ENCODE data around the gene PNMA8B. TPM values are rescaled to one million over a fixed set of nuclear protein-coding genes. Genes with fewer than 3 reads are reported as not detected.
A peak's percentile ranks its signal among the peaks of the same experiment; 100 is the strongest.

PNMA8B gene
- total RNA-seq, 1 experiment from 2014 or later: 1.5 TPM

GRCh38 chr19:46496304-46496703 is 637 bp upstream of the PNMA8B start:
- H3T11ph ChIP-seq (ENCODE audit: low read length): no peak overlapping the region
- H3K79me1 ChIP-seq (ENCODE audit: insufficient read depth, low read depth, low read length, poor library complexity, severe bottlenecking): no peaks in the 10 kb centered on the region
- peak overlapping the region; percentile 36 for H3K4me2 ChIP-seq (ENCODE audit: insufficient read depth, insufficient read length, low read length)
- H3K9me3 Mint-ChIP-seq: no peaks in the 10 kb centered on the region; a peak in 1 of 5 replicates
- no peak overlapping the region for H3K18ac ChIP-seq (ENCODE audit: insufficient read length, low read depth, low read length)
- no peak overlapping the region for H3K56ac ChIP-seq (ENCODE audit: insufficient read length, low read depth, low read length)
- H3K14ac ChIP-seq (ENCODE audit: insufficient read depth, low read length): no peak overlapping the region
- H3K4me1 ChIP-seq (ENCODE audit: insufficient read depth, low read length): no peaks in the 10 kb centered on the region
- H3K4ac ChIP-seq (ENCODE audit: low read depth, low read length): no peak overlapping the region
- H2AK5ac ChIP-seq (ENCODE audit: insufficient read length, low read length): no peak overlapping the region
- no peak overlapping the region for H2BK12ac ChIP-seq (ENCODE audit: insufficient read length, low read depth, low read length)
- no peak for DNase-seq
- H3K4me1 Mint-ChIP-seq: peaks cover 4 to 26% of the 10 kb centered on the region in 2 experiments; a peak in 3 of 4 replicates
- peaks cover 32% of the 10 kb centered on the region for H3K27me3 Mint-ChIP-seq (ENCODE audit: low read depth)
- H3K79me2 ChIP-seq (ENCODE audit: insufficient read depth, low read length): no peaks in the 10 kb centered on the region
- TF ChIP-seq CTCF (conservative IDR thresholded peaks at IDR 0.05): no peak
- no peak overlapping the region for H3K27ac Mint-ChIP-seq
- H2BK5ac ChIP-seq (ENCODE audit: insufficient read length, low read length): no peak overlapping the region
- H2AFZ ChIP-seq (ENCODE audit: low read length): no peak overlapping the region
- H2BK15ac ChIP-seq (ENCODE audit: low read depth, low read length): no peak overlapping the region
- H3K9me3 ChIP-seq (ENCODE audit: control insufficient read depth, low read depth, low read length): no peaks in the 10 kb centered on the region
- no peak overlapping the region for H4K8ac ChIP-seq (replicated peaks; ENCODE audit: insufficient read length, low read depth, low read length)
- H2BK20ac ChIP-seq (ENCODE audit: low read depth, low read length, poor library complexity, severe bottlenecking): no peak overlapping the region
- H4K91ac ChIP-seq (ENCODE audit: insufficient read length, low read depth, low read length): no peak overlapping the region
- peaks cover 11% of the 10 kb centered on the region for H3K23me2 ChIP-seq (ENCODE audit: insufficient read length, low read depth, low read length, poor library complexity, severe bottlenecking)
- no peak overlapping the region for H3K9ac ChIP-seq (ENCODE audit: extremely low read depth, insufficient read length, low read length)
- H3K36me3 Mint-ChIP-seq (ENCODE audit: insufficient read depth in 1 of 3, low read depth in 3 of 3): peaks cover 0 to 7% (median 3%) of the 10 kb centered on the region in 3 experiments; a peak in 3 of 7 replicates
- WGBS (ENCODE audit: extremely low coverage, insufficient read length, low lambda C conversion rate): no CpG with 5 or more reads among the region's 6 CpGs
- no peaks in the 10 kb centered on the region for H4K20me1 ChIP-seq (ENCODE audit: control insufficient read depth, insufficient read depth, insufficient read length)
- H3K27me3 ChIP-seq (ENCODE audit: insufficient read depth, low read length): no peaks in the 10 kb centered on the region; the same call in 1 of the 2 replicates
- H4K5ac ChIP-seq (ENCODE audit: insufficient read length, low read depth, low read length): no peak overlapping the region
- H3K4me3 Mint-ChIP-seq: no peak overlapping the region
- no peak overlapping the region for H3K23ac ChIP-seq (ENCODE audit: insufficient read length, low read depth, low read length)
- no peak overlapping the region for H2BK120ac ChIP-seq (ENCODE audit: low read depth, low read length, poor library complexity, severe bottlenecking)
- no peak overlapping the region for H3K27ac ChIP-seq (ENCODE audit: insufficient read length, low read depth, low read length)
